Measurements from ENCODE around the gene CCDC14. TPM values are rescaled to one million over a fixed set of nuclear protein-coding genes. Genes with fewer than 3 reads are reported as not detected.
"Not testable (repeated sequence)": the region's sequence is repeated elsewhere in the genome, so short reads cannot be mapped to it uniquely, and the experiment has no call there.

Gene CCDC14
- total and polyA plus RNA-seq, 4 donors = 3.7 to 32.5 (median 14.7) TPM

GRCh38 chr3:123997543-123997942, 36.5 kb upstream of the CCDC14 start:
- Histone ChIP-seq H3K27ac (ENCODE audit: low read depth in 1 of 2, low read length in 2 of 2) (no peak overlapping the region), H3K4me1 (ENCODE audit: control insufficient read depth in 4 of 4, insufficient read depth in 4 of 4, low read length in 3 of 4) (no peaks in the 10 kb centered on the region), H3K27me3 (ENCODE audit: control insufficient read depth in 4 of 4, insufficient read depth in 4 of 4, low read length in 3 of 4) (peaks cover 0 to 2% (median 0%) of the 10 kb centered on the region in 4 donors), H3K9ac (ENCODE audit: low read depth in 1 of 2, low read length in 2 of 2) (no peak overlapping the region), H3K9me3 (ENCODE audit: control insufficient read depth in 4 of 4, low read length in 3 of 4) (peaks cover 0 to 11% (median 3%) of the 10 kb centered on the region in 4 donors), H3K4me3 (ENCODE audit: low read depth in 1 of 3, low read length in 3 of 3) (no peak overlapping the region), H3K36me3 (ENCODE audit: control insufficient read depth in 4 of 4, insufficient read depth in 3 of 4, low read depth in 1 of 4, low read length in 3 of 4) (peaks cover 0 to 1% (median 0%) of the 10 kb centered on the region in 4 donors)
- 87% methylated on average over 2 of the region's 2 CpGs for WGBS
- TF ChIP-seq SP1 (IDR thresholded peaks at IDR 0.05) (no peak), REST (IDR thresholded peaks at IDR 0.05) (no peak), RAD21 (IDR thresholded peaks at IDR 0.05) (no peak), FOXA1 (IDR thresholded peaks at IDR 0.05) (no peak), RXRA (IDR thresholded peaks at IDR 0.05) (no peak)
- no peak for DNase-seq (ENCODE audit: low spot score)

- Histone ChIP-seq H3K4me1 (ENCODE audit: control insufficient read depth in 4 of 4, insufficient read depth in 4 of 4, low read length in 3 of 4) (no peaks in the 10 kb centered on the region), H3K27ac (ENCODE audit: low read depth in 1 of 2, low read length in 2 of 2) (no peak overlapping the region), H3K9me3 (ENCODE audit: control insufficient read depth in 4 of 4, low read length in 3 of 4) (peaks cover 0 to 11% (median 3%) of the 10 kb centered on the region in 4 donors), H3K36me3 (ENCODE audit: control insufficient read depth in 4 of 4, insufficient read depth in 3 of 4, low read depth in 1 of 4, low read length in 3 of 4) (no peaks in the 10 kb centered on the region), H3K9ac (ENCODE audit: low read depth in 1 of 2, low read length in 2 of 2) (no peak overlapping the region), H3K27me3 (ENCODE audit: control insufficient read depth in 4 of 4, insufficient read depth in 4 of 4, low read length in 3 of 4) (no peaks in the 10 kb centered on the region), H3K4me3 (ENCODE audit: low read depth in 1 of 3, low read length in 3 of 3) (no peak overlapping the region)
- no peak for TF ChIP-seq JUND (IDR thresholded peaks at IDR 0.05)
- no peak for TF ChIP-seq EGR1 (IDR thresholded peaks at IDR 0.05; ENCODE audit: low read depth in 2 of 2)
- no peak for TF ChIP-seq ZBTB33 (IDR thresholded peaks at IDR 0.05)
- TF ChIP-seq HNF4G (IDR thresholded peaks at IDR 0.05) = no peak
- TF ChIP-seq FOXA2 (IDR thresholded peaks at IDR 0.05) = no peak
- no peak for DNase-seq (ENCODE audit: low spot score)
- 91% methylated on average over 1 of the region's 1 CpG for whole genome bisulfite sequencing
Observed at GRCh38 chr3:123993818-123994217, 32.8 kb upstream of the CCDC14 start.

- H3K36me3 ChIP-seq (ENCODE audit: control insufficient read depth in 4 of 4, insufficient read depth in 3 of 4, low read depth in 1 of 4, low read length in 3 of 4); H3K27me3 ChIP-seq (ENCODE audit: control insufficient read depth in 4 of 4, insufficient read depth in 4 of 4, low read length in 3 of 4); DNase-seq (ENCODE audit: low spot score); H3K9ac ChIP-seq (ENCODE audit: low read depth in 1 of 2, low read length in 2 of 2); H3K4me1 ChIP-seq (ENCODE audit: control insufficient read depth in 4 of 4, insufficient read depth in 4 of 4, low read length in 3 of 4); H3K27ac ChIP-seq (ENCODE audit: low read depth in 1 of 2, low read length in 2 of 2); H3K9me3 ChIP-seq (ENCODE audit: control insufficient read depth in 4 of 4, low read length in 3 of 4); H3K4me3 ChIP-seq (ENCODE audit: low read depth in 1 of 3, low read length in 3 of 3): not testable (repeated sequence)
- 1% methylated on average over 4 of the region's 49 CpGs for WGBS
Observed at GRCh38 chr3:123991730-123992588, 30.9 kb upstream of the CCDC14 start, which contains the start of gene ROPN1. ROPN1 (minus strand) TSS chr3:123992124; CDS start chr3:123980481, 11,643 bp downstream.
